GM11168 (cell line): Measurements from ENCODE around the gene TCEAL2.
"Not testable (repeated sequence)": the region's sequence is repeated elsewhere in the genome, so short reads cannot be mapped to it uniquely, and the experiment has no call there.

Source experiments
- in situ Hi-C: fragments of 300-500 bp; cut with MboI; formaldehyde crosslinking; loops from one replicate; pipeline ENCODE4 v1.12.0; 2022; ENCODE audit warnings: low sequenced_read_pairs; ENCODE audit not compliant: unreplicated experiment

Gene TCEAL2

GRCh38 chrX:102125436-102125835 lies at the start of gene TCEAL2:
Gene TCEAL2 (plus strand): TSS chrX:102125679. CDS start chrX:102126831, 1,152 bp downstream.
- in situ Hi-C loops = not testable (repeated sequence)

GRCh38 chrX:102077426-102077825 lies 48.1 kb upstream of the TCEAL2 start:
- in situ Hi-C loops = loop anchor here (10.0 kb wide), 1 partner anchor 73 kb away; no protein-coding TSS in a partner anchor

GRCh38 chrX:102085706-102086105 lies 39.8 kb upstream of the TCEAL2 start:
- in situ Hi-C loops = no loop called here

- in situ Hi-C loops = no loop called here
These were observed 12.1 kb upstream of the TCEAL2 start for GRCh38 chrX:102113367-102113766.

- in situ Hi-C loops = no loop called here
These were observed 9.7 kb upstream of the TCEAL2 start for GRCh38 chrX:102115748-102116147.

- in situ Hi-C loops = not testable (repeated sequence)
These were observed 465 bp upstream of the TCEAL2 start for GRCh38 chrX:102125014-102125413.

- in situ Hi-C loops = not testable (repeated sequence)
These were observed 770 bp downstream of the TCEAL2 start for GRCh38 chrX:102126080-102126818.

- in situ Hi-C loops = no loop called here
These were observed 1.4 kb downstream of the TCEAL2 start for GRCh38 chrX:102126863-102127262.

GRCh38 chrX:102129473-102129872 lies 4.0 kb downstream of the TCEAL2 start:
- in situ Hi-C loops = no loop called here

GRCh38 chrX:102138064-102138463 lies 12.6 kb downstream of the TCEAL2 start:
- in situ Hi-C loops = no loop called here

- in situ Hi-C loops = not testable (repeated sequence)
These were observed 15.4 kb downstream of the TCEAL2 start for GRCh38 chrX:102140876-102141275.

GRCh38 chrX:102141631-102142030 lies 16.2 kb downstream of the TCEAL2 start:
- in situ Hi-C loops = not testable (repeated sequence)

GRCh38 chrX:102142274-102142673 lies 16.8 kb downstream of the TCEAL2 start, which contains the start of gene TCEAL6:
Gene TCEAL6 (minus strand): TSS chrX:102142481.
- in situ Hi-C loops = not testable (repeated sequence)

GRCh38 chrX:102154218-102154860 lies 28.9 kb downstream of the TCEAL2 start:
- in situ Hi-C loops = no loop called here

GRCh38 chrX:102154900-102155805 lies 29.7 kb downstream of the TCEAL2 start:
- in situ Hi-C loops = no loop called here

- in situ Hi-C loops = no loop called here
These were observed 30.3 kb downstream of the TCEAL2 start, which contains the start of gene BEX5 for GRCh38 chrX:102155806-102156179. Gene BEX5 (minus strand): TSS chrX:102155977. CDS start chrX:102154265, 1,712 bp downstream.
